ENCODE measurements around the gene ERRFI1.

DNA sequence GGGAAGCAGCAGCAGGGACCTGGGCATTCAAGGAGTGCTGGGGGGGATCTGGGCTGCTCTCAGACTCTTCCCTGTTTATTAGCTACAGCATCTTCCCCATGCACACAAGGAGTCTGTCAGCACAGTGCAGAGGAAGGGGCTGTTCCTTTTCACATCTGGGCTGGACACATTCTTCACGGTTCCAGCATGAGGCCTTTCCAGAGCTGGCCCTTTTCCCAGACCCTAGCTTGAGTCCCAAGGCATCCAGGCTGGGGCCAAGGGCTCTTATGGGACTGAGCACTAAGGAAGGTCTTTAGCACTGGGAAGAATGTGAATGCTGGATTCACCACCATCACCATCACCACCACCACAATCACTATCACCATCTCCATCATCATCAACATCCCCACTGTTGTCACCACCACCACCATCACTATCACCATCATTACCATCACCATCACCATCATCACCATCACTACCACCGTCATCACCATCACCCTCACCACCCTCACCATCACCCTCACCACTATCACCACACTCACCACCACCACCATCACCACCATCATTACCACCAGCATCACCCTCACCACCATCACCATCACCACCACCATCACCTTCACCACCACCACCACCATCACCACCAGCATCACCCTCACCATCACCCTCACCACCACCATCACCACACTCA, 36.2 kb downstream of the ERRFI1 start:
- TF ChIP-seq ZNF274 (IDR thresholded peaks at IDR 0.05; ENCODE audit: low read depth, low read length) (no peak), YY1 (IDR thresholded peaks at IDR 0.05; ENCODE audit: insufficient read depth, insufficient read length) (no peak)

Data from NT2/D1 (cell line).